Stimulated activated CD8-positive, alpha-beta memory T cell treated with anti-CD3 and anti-CD28 coated beads, Interleukin-15, amount 100 ng/mL, for 48 hours (primary cell): ENCODE data around the gene AREL1.
A peak's percentile ranks its signal among the peaks of the same experiment; 100 is the strongest.
"Not testable (repeated sequence)": the region's sequence is repeated elsewhere in the genome, so short reads cannot be mapped to it uniquely, and the experiment has no call there.

ENCODE experiments used
- DNase-seq, 2 donors: peaks; one replicate each; pipeline ENCODE4 v3.0.0-alpha.2; 2020; ENCODE audit warnings: low read depth in 2 of 2

AREL1 gene

GRCh38 chr14:74712499-74713394 lies at the start of gene AREL1, which contains the start of gene FCF1:
Gene AREL1 (minus strand): TSS chr14:74713080. CDS start chr14:74685615, 27,465 bp downstream.
Gene FCF1 (plus strand): TSS chr14:74713144. CDS start chr14:74713198, 54 bp downstream.
- peak; percentile 68 to 75 for DNase-seq

GRCh38 chr14:74758505-74758904 lies 45.6 kb upstream of the AREL1 start:
- not testable (repeated sequence) for DNase-seq

- no peak for DNase-seq
Observed at GRCh38 chr14:74756326-74756725, 43.4 kb upstream of the AREL1 start.

GRCh38 chr14:74754899-74755298 lies 42.0 kb upstream of the AREL1 start:
- no peak for DNase-seq

GRCh38 chr14:74754157-74754556 lies 41.3 kb upstream of the AREL1 start:
- DNase-seq, result no peak

- no peak for DNase-seq
Observed at GRCh38 chr14:74747237-74747636, 34.4 kb upstream of the AREL1 start.

GRCh38 chr14:74739293-74740030 lies 26.6 kb upstream of the AREL1 start:
- DNase-seq, result no peak

GRCh38 chr14:74737753-74738325 lies 25.0 kb upstream of the AREL1 start:
- no peak for DNase-seq

- DNase-seq, result no peak
Observed at GRCh38 chr14:74735125-74735524, 22.2 kb upstream of the AREL1 start.

GRCh38 chr14:74733221-74733620 lies 20.3 kb upstream of the AREL1 start:
- no peak for DNase-seq

- no peak for DNase-seq
Observed at GRCh38 chr14:74732387-74732786, 19.5 kb upstream of the AREL1 start.

- no peak for DNase-seq
Observed at GRCh38 chr14:74723134-74723533, 10.3 kb upstream of the AREL1 start.

- DNase-seq, result no peak
Observed at GRCh38 chr14:74720526-74720925, 7.6 kb upstream of the AREL1 start.

GRCh38 chr14:74713395-74713735 lies 485 bp upstream of the AREL1 start:
- DNase-seq, result no peak

GRCh38 chr14:74711651-74712050 lies 1.2 kb downstream of the AREL1 start:
- no peak for DNase-seq

GRCh38 chr14:74710480-74710879 lies 2.4 kb downstream of the AREL1 start:
- DNase-seq, result no peak

GRCh38 chr14:74705613-74706500 lies 7.0 kb downstream of the AREL1 start:
- no peak for DNase-seq

- no peak for DNase-seq
Observed at GRCh38 chr14:74704656-74705055, 8.2 kb downstream of the AREL1 start.

- DNase-seq, result no peak
Observed at GRCh38 chr14:74703043-74703442, 9.8 kb downstream of the AREL1 start.

GRCh38 chr14:74702293-74702692 lies 10.6 kb downstream of the AREL1 start:
- DNase-seq, result no peak

- DNase-seq, result no peak
Observed at GRCh38 chr14:74698465-74698864, 14.4 kb downstream of the AREL1 start.

GRCh38 chr14:74697976-74698375 lies 14.9 kb downstream of the AREL1 start:
- DNase-seq, result no peak
